MCF 10A (cell line): ENCODE data around the gene SIPA1. TPM values are rescaled to one million over a fixed set of nuclear protein-coding genes. Genes with fewer than 3 reads are reported as not detected.

Experiments used
- BruUV-seq: library from RNA; stranded (reverse); fragments of 400-500 nt; replicated peaks from 2 replicates; lab custom pipeline; 2021; lab: Mats Ljungman, UMichigan
- CTCF ChIA-PET: fragments of 300-600 bp; sonication (Branson Sonifier 250); formaldehyde crosslinking; extraction: SDS; loops from one replicate; lab custom pipeline; 2021; ENCODE audit warnings: antibody characterized with exemption, inconsistent platforms; lab: Yijun Ruan, JAX
- POLR2A ChIA-PET: fragments of 300-600, 350-650 bp; sonication (Branson Sonifier 250); formaldehyde crosslinking; extraction: SDS; loops from one replicate; lab custom pipeline; 2020; ENCODE audit warnings: antibody characterized with exemption, inconsistent platforms; lab: Yijun Ruan, JAX
- DNase-seq: peaks from one replicate; pipeline ENCODE4 v3.0.0-alpha.2; 2018; ENCODE audit not compliant: unreplicated experiment
- H3K27ac Mint-ChIP-seq: one replicate; pipeline ENCODE4 v1.8.0; 2022; ENCODE audit warnings: mild to moderate bottlenecking, low read depth, mixed read lengths; ENCODE audit not compliant: unreplicated experiment
- H3K27me3 Mint-ChIP-seq: one replicate; pipeline ENCODE4 v1.8.0; 2022; ENCODE audit warnings: mixed read lengths; ENCODE audit not compliant: insufficient read depth, unreplicated experiment
- H3K36me3 Mint-ChIP-seq: one replicate; pipeline ENCODE4 v1.8.0; 2022; ENCODE audit warnings: mild to moderate bottlenecking, moderate library complexity, mixed read lengths; ENCODE audit not compliant: insufficient read depth, unreplicated experiment
- H3K4me1 Mint-ChIP-seq: one replicate; pipeline ENCODE4 v1.8.0; 2022; ENCODE audit warnings: mixed read lengths; ENCODE audit not compliant: insufficient read depth, unreplicated experiment
- H3K4me3 Mint-ChIP-seq: one replicate; pipeline ENCODE4 v1.8.0; 2022; ENCODE audit warnings: mild to moderate bottlenecking, moderate library complexity, mixed read lengths; ENCODE audit not compliant: unreplicated experiment
- H3K9me3 Mint-ChIP-seq: one replicate; pipeline ENCODE4 v1.8.0; 2022; ENCODE audit warnings: mixed read lengths; ENCODE audit not compliant: unreplicated experiment
- CTCF ChIP-seq: fragments of 200-600 bp; IDR thresholded peaks from one replicate; pipeline ENCODE4 v1.8.0; 2022; ENCODE audit warnings: antibody characterized with exemption, mild to moderate bottlenecking; ENCODE audit not compliant: unreplicated experiment
- intact Hi-C: fragments of 100-400 bp; cut with micrococcal nuclease; formaldehyde crosslinking; loops from 2 replicates; pipeline ENCODE4 v1.14.1; 2022
- total RNA-seq: library from RNA; stranded (reverse); gene quantifications from 2 replicates; pipeline ENCODE4 v1.2.3, GENCODE V29; 2022

Gene SIPA1
- total RNA-seq, 1 experiment from 2014 or later: 4.9 TPM

DNA sequence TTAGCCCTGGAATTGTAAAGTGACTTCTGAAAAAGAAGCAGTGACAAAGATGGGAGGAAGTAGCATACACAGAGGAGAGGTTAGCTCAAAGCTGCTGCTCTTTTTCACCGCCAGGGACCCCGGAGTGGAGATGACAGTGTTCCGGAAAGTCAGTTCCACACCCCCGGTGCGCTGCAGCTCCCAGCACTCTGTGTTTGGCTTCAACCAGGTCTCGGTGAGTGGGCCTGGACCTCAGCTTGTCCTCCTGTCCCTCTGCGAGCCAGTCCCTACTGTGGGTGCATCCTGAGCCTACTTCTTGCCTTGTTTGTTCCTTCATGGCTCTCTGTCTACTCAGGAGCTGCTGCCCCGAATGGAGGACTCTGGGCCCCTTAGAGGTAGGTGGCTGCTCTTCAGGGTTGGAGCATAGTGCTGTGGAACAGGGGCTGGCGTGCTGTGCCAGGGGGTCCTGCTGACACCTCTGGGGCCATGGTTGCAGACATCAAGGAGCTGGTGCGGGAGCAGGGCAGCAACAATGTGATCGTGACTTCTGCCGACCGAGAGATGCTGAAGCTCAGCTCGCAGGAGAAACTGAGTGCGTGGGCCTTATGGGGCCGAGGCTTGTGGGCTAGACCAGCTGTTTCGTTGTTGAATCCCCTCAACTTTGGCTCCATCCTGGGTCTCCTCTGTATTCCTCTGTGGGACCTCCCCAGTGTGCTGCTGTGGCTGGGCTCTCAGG is 20.6 kb upstream of the SIPA1 start:
- intact Hi-C loops: loop anchor here (5.0 kb wide), 1 partner anchor 35 kb away; no protein-coding TSS in a partner anchor
- Mint-ChIP-seq H3K27ac (peak overlapping the region; percentile 91), H3K27me3 (no peaks in the 10 kb centered on the region), H3K4me1 (peaks cover 13% of the 10 kb centered on the region), H3K9me3 (no peaks in the 10 kb centered on the region), H3K36me3 (peaks cover 32% of the 10 kb centered on the region), H3K4me3 (peak overlapping the region; percentile 91)
- no peak for TF ChIP-seq CTCF
- ChIA-PET CTCF (interaction anchor here (0.6 to 1.9 kb wide), 7 partner anchors 11 to 163 kb away, joined by 3 to 7 read pairs (median 4); partner anchors contain the start of genes SIPA1 and ZNRD2), POLR2A (interaction anchor here (0.6 to 6.9 kb wide), 9 partner anchors 15 to 232 kb away, joined by 3 to 103 read pairs (median 4); partner anchors contain the start of genes FAM89B, RELA and ZNRD2)
- BruUV-seq: no TSS peak
- no peak for DNase-seq

DNA sequence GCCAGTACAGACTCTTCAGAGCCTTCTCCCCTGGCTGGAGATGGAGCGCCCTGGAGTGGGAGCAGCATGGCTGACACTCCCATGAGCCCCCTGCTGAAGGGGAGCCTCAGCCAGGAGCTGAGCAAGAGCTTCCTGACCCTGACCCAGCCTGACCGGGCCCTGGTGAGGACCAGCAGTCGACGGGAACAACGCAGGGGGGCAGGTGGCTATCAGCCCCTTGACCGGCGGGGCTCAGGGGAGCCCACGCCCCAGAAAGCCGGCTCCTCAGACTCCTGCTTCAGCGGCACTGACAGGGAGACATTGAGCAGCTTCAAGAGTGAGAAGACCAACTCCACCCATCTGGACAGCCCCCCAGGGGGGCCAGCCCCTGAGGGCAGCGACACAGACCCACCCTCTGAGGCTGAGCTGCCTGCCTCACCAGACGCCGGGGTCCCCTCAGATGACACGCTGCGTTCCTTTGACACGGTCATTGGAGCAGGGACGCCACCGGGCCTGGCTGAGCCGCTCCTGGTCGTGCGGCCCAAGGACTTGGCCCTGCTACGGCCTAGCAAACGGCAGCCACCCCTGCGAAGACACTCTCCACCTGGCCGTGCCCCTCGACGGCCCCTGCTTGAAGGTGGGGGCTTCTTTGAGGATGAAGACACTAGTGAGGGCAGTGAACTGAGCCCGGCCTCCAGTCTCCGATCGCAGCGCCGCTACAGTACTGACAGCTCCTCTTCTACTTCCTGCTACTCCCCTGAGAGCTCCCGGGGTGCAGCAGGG is 19.7 kb upstream of the SIPA1 start:
- no peak for DNase-seq
- H3K4me1 Mint-ChIP-seq: peaks cover 9% of the 10 kb centered on the region
- POLR2A ChIA-PET: interaction anchor here (1.3 to 1.8 kb wide), 2 partner anchors 15 to 34 kb away, joined by 4 to 6 read pairs; no protein-coding TSS in a partner anchor
- no peaks in the 10 kb centered on the region for H3K9me3 Mint-ChIP-seq
- H3K36me3 Mint-ChIP-seq: peaks cover 38% of the 10 kb centered on the region
- CTCF ChIA-PET: interaction anchor here (0.6 to 1.9 kb wide), 6 partner anchors 14 to 162 kb away, joined by 3 to 7 read pairs (median 4); partner anchors contain the start of gene ZNRD2
- H3K4me3 Mint-ChIP-seq: no peak overlapping the region
- no TSS peak for BruUV-seq
- H3K27ac Mint-ChIP-seq: no peak overlapping the region
- intact Hi-C loops: loop anchor here (5.0 kb wide), 1 partner anchor 34 kb away; no protein-coding TSS in a partner anchor
- no peaks in the 10 kb centered on the region for H3K27me3 Mint-ChIP-seq
- TF ChIP-seq CTCF: no peak

DNA sequence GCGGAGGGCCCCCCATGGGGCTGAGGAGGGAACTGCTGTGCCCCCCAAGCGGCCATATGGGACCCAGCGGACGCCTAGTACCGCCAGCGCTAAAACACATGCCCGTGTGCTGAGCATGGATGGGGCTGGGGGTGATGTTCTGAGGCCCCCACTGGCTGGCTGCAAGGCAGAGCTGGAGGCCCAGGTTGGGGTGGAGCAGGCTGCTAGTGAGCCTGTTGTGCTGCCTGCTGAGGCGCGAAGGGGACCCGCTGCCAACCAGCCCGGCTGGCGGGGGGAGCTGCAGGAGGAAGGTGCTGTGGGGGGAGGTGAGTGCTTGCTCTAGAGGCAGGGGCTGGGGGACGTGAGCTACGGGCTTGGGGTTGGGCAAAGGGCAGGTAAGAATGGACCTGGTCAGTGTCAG is 19.1 kb upstream of the SIPA1 start:
- Mint-ChIP-seq H3K27ac (no peak overlapping the region), H3K27me3 (no peaks in the 10 kb centered on the region), H3K36me3 (peaks cover 39% of the 10 kb centered on the region), H3K9me3 (no peaks in the 10 kb centered on the region), H3K4me1 (peaks cover 9% of the 10 kb centered on the region), H3K4me3 (no peak overlapping the region)
- DNase-seq: no peak
- TF ChIP-seq CTCF: no peak
- no TSS peak for BruUV-seq
- POLR2A ChIA-PET: interaction anchor here (1.8 kb wide), 1 partner anchor 34 kb away, joined by 6 read pairs; no protein-coding TSS in a partner anchor
- CTCF ChIA-PET: interaction anchor here (0.6 to 1.1 kb wide), 2 partner anchors 25 to 265 kb away, joined by 3 read pairs; no protein-coding TSS in a partner anchor
- intact Hi-C loops: loop anchor here (5.0 kb wide), 1 partner anchor 34 kb away; no protein-coding TSS in a partner anchor
